HEK293 (cell line): ENCODE measurements around the gene PANX3.
A peak's percentile ranks its signal among the peaks of the same experiment; 100 is the strongest.

Source experiments
- KLF9 ChIP-seq: fragments of 450-650 bp; formaldehyde crosslinking; IDR thresholded peaks from 2 replicates; pipeline ENCODE4 v1.5.1; 2016; ENCODE audit warnings: missing biosample characterization, missing genetic modification characterization, low read depth
- ZBTB1 ChIP-seq: fragments of 450-650 bp; formaldehyde crosslinking; IDR thresholded peaks from 2 replicates; pipeline ENCODE4 v1.5.1; 2016; ENCODE audit warnings: missing biosample characterization, missing genetic modification characterization
- ZNF621 ChIP-seq: fragments of 450-650 bp; formaldehyde crosslinking; IDR thresholded peaks from 2 replicates; pipeline ENCODE4 v1.5.1; 2017; ENCODE audit warnings: missing biosample characterization, missing genetic modification characterization
- TF ChIP-seq, protein P1 (sequence below): fragments of 450-650 bp; formaldehyde crosslinking; IDR thresholded peaks from 2 replicates; pipeline ENCODE4 v1.5.1; 2016; ENCODE audit warnings: missing biosample characterization, missing genetic modification characterization

DNA sequence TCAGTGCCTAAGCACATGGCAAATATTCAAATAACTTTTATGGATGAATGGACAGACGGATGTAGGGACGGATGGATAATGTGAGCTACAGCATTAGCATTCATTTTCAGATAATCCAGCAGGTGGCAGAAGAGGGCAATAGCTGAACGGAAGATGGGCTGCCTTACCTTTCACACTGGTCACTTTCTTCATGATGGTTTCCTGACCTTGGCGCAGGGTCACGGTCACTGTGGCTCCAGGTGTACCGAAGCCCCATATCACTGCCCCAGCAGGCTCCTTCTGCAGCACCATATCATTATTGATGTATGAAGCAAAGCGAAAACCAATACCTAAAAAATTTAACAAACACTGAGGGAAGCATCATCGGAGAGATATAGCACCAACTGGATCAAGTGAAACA, 58.0 kb downstream of the PANX3 start:
- no peak for TF ChIP-seq KLF9 (tag by site-specific recombination)
- TF ChIP-seq ZNF621 (tag by site-specific recombination): no peak
- TF ChIP-seq, protein P1, sequence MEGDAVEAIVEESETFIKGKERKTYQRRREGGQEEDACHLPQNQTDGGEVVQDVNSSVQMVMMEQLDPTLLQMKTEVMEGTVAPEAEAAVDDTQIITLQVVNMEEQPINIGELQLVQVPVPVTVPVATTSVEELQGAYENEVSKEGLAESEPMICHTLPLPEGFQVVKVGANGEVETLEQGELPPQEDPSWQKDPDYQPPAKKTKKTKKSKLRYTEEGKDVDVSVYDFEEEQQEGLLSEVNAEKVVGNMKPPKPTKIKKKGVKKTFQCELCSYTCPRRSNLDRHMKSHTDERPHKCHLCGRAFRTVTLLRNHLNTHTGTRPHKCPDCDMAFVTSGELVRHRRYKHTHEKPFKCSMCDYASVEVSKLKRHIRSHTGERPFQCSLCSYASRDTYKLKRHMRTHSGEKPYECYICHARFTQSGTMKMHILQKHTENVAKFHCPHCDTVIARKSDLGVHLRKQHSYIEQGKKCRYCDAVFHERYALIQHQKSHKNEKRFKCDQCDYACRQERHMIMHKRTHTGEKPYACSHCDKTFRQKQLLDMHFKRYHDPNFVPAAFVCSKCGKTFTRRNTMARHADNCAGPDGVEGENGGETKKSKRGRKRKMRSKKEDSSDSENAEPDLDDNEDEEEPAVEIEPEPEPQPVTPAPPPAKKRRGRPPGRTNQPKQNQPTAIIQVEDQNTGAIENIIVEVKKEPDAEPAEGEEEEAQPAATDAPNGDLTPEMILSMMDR: 0 out of 2 replicates have a peak, but pooled peaks have one; percentile 26
- no peak for TF ChIP-seq ZBTB1
